NOMO-1 treated with DMSO at 0.1 percent for 48 hours (cell line): ENCODE results near the gene TAS2R41.

ENCODE experiments used
- DNase-seq: peaks from one replicate; lab custom pipeline; 2025; ENCODE audit not compliant: unreplicated experiment; lab: John Stamatoyannopoulos, UW

The TAS2R41 gene

DNA sequence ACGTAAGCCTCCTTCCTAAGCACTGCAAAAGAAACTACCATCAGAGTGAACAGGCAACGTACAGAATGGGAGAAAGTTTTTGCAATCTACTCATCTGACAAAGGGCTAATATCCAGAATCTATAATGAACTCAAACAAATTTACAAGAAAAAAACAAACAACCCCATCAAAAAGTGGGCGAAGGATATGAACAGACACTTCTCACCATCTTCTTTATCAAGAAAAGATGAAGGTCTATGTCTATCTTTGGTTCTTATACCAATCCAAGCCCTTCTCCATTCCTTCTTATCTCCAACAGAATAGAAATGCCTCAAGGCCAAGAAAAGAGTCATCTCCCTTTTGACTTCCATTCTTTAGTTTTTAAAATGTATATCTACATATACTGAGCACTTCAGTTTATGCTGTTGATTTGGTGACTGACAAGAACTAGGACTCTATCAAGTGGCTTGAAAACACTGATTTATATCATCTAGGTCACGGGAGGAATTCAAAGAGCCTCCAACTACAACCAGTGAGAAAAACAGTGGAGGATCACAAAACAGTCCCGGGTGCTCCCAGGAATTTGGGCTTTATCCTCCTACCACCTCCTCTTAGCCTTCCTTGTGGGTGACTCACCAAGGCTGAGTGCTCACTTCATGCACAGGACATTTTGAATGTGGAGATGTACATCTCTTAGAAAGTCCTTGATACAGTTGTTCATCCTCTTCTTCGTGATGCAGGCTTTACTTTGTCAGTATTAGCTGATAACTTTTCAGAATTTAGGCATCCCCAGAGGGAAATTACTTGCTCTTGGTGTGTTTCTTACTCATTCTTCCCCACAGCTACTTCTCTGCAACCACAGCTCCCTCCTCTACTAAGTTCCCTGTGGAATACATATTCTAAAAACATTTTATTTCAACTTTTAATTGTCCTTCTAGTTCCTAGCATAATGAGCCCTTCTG, 15.4 kb downstream of the TAS2R41 start:
- DNase-seq: no peak

DNA sequence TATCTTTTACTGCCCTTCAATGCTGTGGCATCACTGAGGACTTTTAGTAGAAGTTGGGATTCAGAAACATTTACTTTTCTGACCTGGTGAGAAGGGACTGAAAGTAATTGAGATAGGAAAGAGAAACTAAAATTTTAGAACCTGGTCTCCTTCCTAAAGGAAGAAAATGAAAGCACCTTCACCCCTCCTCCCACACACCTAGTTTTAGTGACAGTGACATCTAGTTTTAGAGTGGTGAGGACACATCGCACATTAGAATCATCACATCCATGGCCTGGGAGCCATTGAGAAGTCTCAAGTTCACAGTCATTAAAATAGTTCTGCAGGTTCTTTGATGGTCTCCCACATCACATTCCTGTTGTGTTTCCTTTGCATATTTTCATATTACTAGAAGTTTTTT, 16.1 kb downstream of the TAS2R41 start:
- DNase-seq: no peak

DNA sequence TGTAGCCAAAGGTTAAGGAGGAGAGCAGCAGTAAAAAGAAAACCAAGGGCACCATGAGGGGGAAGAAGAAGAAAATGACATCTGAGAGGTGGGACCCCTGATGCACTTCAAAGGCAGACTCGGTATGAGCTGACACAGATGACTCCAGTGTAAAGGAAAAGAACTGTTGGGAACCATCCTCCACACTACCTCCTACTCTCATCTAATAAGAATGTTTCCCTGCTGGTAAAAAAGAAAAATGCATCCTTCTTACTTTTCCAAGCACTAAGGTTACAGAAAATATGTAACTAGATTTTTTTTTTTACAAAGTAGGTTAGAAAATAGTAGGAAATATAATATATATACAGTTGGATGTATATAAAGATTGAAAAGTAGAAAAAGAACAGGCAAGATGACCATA, 16.9 kb downstream of the TAS2R41 start:
- DNase-seq: no peak

DNA sequence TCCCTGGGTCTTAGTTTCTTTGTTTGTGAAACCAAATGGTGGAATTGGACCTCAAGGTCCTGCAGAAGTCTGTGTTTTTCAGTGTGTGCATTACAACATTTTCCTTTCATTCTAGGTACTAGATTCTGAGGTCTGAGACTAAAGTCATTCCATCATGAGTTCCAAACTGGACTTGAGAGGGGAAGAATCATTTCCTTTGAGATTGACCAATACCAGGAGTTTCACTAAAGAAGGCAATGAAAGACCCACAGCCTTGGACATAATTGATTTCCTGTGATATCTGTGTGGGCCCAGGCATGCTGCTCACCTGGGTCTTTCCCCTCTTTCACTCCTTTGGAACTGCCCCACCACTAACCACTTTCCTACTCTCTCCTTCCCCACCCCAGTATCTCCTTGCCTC, 18.2 kb downstream of the TAS2R41 start:
- no peak for DNase-seq

DNA sequence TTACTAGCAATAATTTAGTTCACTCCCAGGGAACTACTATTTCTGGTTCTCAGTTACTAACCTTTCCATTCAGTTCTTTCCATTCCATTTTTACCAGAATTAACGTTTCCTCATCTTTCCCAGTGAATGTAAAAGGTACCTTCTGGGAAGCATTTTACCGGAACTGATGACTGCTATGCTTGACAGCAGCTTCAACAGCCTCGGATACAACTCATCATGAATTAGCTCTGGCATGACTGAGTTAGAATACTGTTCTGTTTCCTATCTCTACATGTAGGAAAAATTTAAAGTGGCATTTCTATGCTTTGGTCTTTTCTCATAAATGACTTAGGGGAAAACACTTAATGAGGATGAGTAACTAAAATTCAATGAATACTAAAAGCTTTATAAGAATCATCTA, 18.6 kb downstream of the TAS2R41 start:
- DNase-seq: no peak

DNA sequence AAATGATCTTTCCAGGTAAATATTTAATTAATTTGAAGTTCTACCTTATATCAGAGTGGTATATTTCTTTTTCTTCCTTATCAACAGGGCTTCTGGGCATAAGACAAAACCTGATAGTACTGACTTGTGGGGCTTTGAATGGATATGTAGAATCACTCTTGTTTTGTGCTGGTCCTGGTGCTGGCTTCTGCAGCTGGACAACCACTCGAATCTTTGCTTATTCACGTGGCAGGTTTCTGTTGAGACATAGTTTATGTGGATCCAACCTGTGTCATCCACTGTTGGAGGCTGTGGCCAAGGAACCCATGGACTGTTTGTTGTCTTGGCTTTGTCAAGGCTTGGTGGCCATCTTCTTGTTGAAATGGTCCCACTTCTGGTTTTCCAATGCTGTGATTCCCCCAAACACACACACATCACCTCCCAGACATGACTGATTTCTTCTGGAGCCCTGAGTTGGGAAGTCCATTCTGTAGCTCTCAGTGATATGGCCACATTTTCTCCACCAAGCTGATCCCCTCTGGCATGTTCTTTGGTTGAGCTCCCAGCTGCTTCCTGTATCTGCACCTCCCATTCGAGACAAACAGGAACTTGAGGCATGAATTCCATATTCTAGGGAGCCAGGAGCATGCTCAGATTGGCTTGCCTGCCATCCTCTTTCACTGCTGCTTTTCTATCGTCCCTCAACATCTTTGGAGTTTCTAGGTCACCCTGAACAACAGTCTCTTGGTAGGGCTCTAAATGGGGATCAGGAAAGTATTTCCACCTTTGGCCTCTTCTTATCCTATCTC, 19.5 kb downstream of the TAS2R41 start:
- no peak for DNase-seq

DNA sequence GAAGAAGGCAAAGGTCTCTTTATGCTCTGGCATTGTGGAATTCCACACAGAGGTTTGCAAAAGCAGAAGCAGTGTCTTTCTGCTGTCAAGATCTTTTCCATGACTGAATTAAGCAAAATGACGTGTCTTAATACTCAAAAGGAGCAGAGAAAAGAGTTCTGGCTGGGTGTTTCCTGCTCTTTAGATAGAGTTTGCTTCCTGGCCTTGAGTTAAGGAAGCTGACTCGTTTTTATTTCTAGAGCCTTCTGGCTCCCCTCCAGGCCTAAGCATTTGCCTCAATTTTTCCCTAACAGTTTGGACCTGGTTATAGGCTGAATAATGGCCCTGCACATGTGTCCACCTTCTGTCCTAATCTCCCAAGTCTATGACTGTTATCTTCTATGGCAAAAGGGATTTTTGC, 21.6 kb downstream of the TAS2R41 start:
- no peak for DNase-seq

DNA sequence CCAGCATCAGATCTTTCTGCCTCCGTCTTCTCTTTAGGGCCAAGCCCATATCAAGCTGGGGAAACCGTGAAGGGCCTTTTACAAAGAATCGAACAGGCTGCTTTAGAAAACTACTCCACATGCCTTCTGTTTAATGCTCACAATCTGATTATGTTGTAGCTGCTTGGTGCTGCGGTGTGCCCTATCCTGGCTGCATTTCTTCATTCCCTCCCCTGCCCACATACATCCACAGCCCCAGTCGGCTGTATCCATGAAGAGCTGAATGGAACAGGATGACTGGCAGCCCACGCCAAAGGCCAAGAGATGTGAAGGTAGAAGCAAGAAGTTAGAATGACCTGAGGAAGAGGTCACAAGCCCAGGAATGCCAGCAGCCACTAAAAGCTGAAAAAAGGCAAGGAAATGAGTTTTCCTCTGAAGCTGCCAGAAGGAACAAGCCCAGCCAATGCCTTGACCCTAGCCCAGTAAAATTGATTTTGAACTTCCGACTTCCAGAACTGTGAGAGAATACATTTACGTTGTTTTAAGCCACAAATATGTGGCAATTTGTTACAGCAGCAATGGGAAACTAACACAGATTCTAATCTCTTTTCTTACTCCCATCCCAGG, 22.2 kb downstream of the TAS2R41 start:
- no peak for DNase-seq

DNA sequence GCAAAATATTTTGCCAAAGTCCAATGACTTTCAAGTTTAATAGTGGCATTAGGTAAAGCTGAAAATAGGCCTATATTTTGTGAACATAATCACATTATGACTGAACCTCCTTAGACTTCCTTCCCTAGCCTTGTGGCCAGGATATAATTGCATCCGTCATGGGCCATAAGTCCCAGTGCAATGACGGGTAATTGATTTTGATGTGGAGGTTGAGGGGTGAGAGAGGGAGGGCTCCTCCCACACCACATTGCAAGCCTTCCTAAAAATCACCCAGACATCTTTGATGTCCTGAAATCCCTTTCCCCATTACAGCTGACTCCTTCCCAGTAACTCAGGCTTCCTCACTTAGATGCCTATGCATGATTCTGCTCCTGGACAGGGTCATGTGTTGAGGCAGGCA, 25.6 kb downstream of the TAS2R41 start:
- DNase-seq: no peak

DNA sequence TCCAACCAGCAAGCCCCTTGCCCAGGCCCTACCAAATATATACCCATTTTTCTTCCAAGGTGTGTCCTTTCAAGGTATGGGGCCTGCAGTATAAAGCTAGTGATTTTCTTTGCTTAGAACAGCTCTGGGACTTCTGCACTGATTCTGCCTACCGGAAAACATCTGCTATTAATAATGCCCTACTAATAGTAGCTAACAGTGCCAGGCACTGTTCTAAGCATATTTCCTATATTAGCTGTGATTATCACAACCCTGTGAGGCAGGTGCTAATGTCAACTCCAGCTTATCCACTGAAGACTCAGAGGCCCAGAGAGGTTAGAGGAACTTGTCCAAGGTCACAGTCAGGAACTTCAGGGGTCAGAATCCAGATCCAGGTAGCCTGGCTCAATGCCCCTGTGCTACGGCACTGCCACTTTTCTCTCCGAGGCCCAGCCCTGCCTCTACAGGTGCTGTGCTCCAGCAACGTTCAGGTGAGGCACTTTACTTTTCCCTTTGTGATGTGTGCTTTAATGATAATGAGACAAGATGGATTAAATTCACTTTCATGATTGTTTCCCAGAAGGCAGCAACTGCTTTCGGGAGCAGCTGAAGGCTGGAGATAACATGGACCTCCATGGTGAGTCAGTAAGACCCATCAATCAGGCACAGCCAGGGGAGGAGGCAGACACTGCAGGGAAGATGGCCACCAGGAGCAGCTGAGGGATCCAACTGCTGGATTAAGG, 26.7 kb downstream of the TAS2R41 start:
- DNase-seq: no peak

DNA sequence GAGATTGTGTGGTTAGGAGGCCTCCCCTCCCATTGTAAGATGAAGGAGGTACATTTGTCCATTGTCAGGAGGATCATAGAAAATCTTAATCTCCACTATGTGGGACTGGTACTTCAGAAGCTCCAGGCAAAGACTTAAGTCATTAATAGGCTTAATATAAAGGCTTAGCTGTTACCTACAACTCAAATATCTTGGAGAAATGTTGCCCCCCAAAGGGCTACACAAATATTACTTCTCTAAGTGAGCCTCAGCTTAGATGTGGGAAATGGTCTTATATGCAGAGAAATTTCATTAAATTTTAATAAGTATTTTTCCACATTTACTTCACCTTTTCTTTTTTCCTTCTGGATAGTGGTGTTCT, 27.2 kb downstream of the TAS2R41 start:
- DNase-seq: no peak

DNA sequence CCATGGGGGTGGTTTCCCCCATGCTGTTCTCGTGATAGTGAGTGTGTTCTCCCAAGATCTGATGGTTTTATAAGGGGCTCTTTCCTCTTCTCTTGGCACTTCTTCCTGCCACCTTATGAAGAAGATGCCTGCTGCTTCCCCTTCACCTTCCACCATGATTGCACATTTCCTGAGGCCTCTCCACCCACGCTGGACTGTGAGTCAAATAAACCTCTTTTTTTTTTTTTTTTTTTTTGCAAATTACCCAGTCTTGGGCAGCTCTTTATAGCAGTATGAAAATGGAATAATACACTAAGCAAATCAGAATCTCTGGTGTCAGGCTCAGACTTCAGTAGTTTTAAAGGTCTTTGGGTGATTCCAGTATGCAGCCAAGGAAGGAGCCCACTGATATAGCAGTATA, 28.2 kb downstream of the TAS2R41 start:
- no peak for DNase-seq

DNA sequence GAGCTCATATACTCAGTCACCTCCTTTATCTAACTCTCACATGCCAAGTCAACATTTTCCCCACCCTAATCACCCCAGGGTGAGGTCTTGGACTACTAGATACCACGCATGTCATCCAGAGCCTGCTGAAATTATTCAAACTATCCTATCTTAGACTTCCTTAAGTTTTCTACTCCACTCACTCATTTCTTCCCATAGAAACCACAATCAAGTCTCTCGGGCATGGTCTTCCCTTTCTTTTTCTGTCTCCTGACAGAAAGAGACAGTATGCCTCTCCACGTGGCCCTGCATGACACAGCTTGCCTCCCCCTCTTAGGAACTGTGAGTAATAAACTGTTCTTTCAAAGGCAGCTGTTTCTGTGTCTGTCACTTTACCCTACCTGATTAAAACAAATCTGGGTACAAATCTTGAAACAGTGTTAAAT, 29.4 kb downstream of the TAS2R41 start:
- no peak for DNase-seq

DNA sequence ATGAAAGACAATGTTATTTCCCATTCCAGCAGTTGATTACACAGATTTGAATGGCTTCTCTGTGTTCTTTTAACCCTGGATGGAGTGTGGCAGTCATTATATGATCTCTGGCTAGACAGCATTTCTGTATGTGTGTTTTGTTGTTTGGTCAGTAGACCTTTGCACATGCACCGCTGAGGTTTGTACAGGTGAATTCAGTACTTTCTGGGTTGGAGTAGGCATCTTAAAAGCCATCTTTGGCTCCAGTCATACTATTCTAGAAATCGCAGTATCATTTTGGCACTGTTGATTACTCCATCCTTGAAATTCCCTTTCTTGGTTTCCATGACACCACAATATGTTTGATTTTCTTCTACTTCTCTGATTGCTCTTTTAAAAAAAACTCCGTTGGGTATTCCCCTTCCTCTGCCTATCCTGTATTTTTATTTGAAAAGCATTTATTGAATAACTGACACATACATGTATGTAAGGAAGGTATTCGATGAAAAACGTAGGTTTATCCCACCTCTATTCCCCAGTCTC, 29.9 kb downstream of the TAS2R41 start:
- DNase-seq: no peak

DNA sequence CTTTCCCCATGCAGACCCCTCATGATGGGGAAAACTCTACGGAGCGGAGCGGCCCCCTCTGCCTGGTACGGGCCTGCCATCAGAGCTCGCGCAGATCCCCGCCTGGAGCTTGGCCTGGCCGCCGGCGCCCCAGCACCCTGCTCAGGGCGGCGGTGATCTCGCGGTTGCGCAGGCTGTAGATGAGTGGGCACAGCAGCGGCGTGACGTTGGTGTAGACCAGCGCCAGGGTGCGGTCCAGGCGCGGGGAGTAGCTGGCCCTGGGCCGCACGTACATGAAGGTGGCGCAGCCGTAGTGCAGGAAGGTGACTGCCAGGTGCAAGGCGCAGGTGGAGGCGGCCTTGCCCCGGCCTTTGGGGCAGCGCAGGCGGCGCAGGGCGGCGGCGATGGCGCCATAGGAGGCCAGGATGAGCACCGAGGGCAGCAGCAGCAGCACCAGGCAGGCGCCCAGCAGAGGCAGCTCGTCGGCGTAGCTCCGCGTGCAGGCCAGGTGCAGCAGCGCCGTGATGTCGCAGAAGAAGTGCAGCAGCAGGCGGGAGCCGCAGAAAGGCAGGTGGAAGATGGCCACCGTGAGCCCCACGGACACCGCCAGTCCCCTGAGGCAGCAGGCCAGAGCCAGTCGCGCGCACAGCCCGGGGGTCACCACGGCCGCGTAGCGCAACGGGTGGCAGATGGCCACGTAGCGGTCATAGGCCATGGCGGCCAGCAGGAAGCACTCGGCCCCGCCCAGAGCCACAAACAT, 33.4 kb downstream of the TAS2R41 start:
- DNase-seq: no peak

DNA sequence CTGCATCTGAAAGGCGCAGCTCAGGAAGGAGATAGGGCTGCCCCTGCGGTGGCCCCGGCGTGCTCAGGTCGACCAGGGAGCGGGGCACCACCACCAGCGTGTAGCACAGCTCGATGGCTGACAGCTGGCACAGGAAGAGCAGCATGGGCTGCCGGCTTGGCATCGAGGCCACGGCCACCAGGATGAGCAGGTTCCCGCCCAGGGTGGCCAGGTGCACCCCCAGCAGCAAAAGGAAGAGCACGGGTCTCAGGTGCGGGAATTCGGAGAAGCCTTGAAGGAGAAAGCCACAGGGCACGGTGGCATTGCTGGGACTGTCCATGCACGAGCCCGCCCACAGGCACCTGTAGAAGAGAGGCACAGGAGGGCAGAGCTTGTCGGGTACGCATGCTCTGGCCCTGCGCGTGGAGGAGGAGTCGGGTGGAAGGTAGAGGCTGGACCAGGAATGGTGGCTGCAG, 33.9 kb downstream of the TAS2R41 start:
- no peak for DNase-seq

DNA sequence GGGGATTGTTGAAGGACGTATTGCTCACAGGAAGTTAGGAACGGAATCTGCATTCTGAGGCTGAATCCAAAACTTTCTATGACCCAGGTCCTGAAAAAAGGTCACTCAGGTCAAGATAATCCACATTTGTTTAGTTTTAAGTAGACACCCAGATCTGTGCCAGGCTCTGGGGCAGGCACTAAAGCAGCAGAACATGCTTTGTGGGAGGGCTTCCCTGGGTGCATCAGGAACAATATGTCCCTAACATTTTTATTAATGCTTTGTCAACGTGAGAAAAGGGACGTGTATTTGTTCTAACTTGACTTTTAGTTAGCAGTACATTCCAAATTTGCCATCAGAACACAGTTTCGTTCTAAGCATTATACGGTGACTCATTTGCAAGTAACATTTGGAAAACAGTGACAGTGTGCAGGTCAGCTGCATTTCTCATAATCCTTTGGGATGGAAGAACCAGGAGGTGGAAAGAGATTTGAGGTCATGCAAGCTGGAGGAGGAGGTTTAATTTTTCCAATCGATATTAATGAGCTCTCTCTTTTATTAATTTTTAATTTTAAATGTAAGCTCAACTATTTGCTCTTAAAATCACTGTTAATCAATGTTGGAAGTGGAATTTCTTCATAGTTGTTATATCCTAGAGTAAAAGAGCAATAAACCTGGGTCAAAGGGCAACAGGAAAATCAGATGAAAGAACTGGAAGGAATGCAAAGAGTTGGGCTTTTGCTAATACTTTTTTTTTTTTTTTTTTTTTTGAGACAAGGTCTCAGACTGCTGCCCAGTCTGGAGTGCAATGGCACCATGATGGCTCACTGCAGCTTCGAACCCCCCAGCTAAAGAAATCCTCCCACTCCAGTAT, 35.0 kb downstream of the TAS2R41 start:
- no peak for DNase-seq

DNA sequence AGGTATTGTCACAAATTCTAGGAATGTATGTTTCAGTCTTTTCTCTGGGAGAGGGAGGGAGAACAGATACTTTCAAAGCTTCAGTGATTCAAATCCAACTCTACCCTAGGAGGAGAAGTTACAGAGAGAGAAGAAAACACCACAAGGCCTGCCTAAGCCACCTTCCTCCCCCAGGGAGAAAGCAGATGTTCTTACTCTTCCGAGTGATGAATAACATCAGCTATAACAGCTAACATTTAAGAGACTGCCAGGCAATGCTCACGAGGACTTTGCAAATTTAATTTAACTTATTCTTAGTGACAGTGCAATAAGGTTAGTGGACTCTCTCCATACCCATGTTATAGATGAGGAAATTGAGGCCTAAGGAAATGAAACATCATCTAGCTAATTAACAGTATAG, 36.8 kb downstream of the TAS2R41 start:
- DNase-seq: no peak

DNA sequence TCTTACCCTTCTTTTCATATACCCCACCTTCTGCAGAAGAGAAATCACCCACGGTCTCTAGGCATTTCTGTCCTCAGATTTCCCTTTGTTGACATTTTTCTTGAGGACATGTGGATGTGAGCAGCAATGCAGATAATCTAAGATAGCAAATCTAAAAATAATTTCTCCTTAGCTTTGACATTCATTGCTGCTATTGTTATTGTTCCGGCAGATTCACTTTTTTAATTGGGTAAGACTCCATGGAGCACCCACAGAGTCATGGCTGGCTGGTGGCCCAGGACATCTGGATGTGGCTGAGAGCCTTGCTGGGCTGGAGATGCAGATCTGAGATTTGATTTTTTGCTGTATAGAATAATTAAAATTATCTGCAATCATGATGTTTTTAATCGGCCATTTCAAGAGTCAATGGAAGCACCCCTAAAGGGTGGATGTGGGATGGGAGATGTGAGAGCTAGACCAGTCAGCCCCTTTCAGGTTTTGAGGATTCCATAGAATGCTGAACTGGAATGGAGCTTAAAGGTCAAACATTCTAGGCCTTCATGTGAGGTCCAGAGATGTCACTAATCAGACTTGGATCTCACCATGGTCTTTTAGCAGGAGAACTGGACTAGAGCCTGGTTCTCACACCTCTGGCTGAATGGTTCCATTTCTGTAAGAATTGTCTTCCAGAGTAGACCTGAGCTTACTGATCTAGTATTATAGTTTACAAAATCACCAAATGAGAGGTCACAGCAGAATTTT, 37.5 kb downstream of the TAS2R41 start:
- DNase-seq: no peak
